GM12875 (cell line): ENCODE results near the gene ARHGEF9.

Experiments
- H3K4me3 ChIP-seq: one replicate; pipeline ENCODE4 v1.5.1; 2011; ENCODE audit warnings: low read depth, low read length, control low read depth
- TF ChIP-seq, protein P1 (sequence below): IDR thresholded peaks from 2 replicates; pipeline ENCODE4 v1.5.1; 2011; ENCODE audit warnings: low read depth, mild to moderate bottlenecking, control low read depth, inconsistent platforms, low read length, moderate library complexity, borderline replicate concordance; ENCODE audit not compliant: insufficient read depth

The ARHGEF9 gene

DNA sequence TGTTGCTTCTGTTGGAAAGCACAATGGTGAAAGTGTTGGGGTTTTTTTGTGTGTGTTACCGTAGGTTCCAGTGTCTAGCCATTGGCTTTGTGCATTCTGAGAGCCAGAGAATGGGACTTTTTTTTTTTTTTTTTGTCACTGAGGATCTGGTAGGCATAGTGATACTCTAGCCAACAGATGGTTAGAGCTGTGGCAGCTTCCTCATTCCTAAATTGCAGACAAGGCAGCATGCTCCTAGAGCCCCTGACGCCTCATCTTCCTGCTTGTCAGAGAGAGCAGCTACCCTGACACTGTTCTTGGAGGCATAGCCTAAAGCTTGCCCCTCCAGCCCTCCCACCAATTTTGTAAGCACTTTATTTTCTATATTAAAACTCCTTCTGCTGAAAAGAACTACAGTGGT lies 27.0 kb downstream of the ARHGEF9 start:
- TF ChIP-seq, protein P1, sequence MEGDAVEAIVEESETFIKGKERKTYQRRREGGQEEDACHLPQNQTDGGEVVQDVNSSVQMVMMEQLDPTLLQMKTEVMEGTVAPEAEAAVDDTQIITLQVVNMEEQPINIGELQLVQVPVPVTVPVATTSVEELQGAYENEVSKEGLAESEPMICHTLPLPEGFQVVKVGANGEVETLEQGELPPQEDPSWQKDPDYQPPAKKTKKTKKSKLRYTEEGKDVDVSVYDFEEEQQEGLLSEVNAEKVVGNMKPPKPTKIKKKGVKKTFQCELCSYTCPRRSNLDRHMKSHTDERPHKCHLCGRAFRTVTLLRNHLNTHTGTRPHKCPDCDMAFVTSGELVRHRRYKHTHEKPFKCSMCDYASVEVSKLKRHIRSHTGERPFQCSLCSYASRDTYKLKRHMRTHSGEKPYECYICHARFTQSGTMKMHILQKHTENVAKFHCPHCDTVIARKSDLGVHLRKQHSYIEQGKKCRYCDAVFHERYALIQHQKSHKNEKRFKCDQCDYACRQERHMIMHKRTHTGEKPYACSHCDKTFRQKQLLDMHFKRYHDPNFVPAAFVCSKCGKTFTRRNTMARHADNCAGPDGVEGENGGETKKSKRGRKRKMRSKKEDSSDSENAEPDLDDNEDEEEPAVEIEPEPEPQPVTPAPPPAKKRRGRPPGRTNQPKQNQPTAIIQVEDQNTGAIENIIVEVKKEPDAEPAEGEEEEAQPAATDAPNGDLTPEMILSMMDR = no peak
- no peak overlapping the region for H3K4me3 ChIP-seq

DNA sequence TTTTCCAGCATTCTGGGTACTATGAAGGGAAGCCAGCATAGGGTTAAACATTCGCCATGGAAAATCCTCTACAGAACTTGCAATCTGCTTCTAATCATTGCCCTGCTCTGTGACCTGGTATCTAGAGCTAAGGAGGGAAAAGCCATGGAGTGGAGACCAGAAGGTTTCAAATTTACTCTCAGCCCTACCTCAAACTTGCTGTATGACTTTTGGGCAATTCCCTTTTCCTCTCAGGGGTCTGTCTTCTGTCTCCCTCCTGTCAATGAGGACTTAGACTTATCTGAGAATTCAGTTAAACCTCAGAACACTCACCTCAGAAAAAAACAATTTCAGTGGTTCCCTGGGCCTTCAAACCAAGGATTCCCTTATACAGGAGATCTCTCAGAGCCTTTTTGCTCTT lies 29.1 kb downstream of the ARHGEF9 start:
- no peak overlapping the region for H3K4me3 ChIP-seq
- TF ChIP-seq, protein P1 = no peak

DNA sequence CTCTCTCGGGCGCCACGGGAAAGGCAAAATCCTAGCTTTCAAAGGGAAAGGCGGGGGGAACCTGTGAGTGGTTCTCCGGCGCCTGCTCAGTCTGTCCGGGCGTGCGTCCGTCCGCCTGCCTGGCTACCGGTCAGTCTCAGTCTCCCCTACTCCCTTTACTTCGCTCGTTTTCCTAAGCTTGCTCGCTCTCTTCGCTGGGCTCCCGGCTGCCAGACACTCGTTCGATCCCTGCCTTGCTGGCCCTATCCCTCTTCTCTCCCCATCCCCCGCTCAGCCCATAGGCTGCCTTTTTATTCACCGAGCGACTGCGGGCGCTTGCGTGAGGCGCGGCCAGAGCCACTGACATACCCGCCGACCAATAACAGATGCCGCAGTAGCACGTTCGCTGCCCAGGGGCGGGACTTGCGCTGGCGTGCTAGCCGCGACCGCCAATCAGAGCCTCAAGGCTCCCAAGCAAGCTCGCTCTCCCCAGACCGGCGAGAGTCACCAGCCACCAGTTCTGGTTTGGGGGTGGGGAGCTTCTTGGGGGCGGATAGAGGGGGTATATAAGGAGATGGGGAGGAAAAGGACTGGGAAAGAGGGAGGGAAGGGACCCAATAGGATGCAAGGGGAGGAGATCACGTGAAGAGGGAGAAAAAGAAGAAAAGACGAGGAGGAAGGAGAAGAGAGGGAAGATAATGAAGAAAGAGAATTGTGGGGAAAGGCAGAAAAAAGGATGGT lies 30.0 kb downstream of the ARHGEF9 start:
- TF ChIP-seq, protein P1 = no peak
- H3K4me3 ChIP-seq = peak overlapping the region; percentile 88

DNA sequence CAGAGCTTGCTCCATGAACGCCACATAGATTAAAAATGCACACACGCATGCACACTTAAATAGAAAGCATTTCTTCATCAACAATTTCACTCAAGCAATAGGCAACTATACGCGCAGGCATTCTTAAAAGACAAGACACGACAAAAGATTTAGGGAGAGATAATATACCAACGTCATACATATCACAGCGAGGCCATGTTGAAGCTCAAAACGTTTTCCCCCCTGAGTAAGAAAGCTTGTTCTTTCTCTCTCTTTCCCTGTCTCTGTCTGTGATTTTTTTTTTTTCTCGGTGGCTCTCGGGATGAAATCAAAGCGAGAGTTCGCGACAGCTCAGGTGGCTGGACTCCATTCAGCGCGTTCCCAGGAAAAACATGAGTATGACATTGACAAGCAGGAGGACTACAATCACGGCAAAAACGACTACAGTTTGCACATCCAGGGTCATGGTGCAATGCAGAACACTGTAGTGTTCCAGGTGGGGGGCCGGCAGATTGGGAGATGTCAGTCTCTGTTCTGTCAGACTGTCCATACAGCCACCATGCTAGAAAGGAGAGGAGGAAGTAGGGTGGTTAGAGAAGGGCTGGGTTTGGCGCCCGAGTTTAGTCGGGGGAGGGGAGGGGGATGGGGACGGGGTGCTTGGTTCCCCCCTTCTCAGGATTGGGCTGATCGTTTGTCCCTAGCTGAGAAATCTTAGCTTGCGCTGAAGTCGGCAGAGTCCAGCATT lies 30.7 kb downstream of the ARHGEF9 start:
- H3K4me3 ChIP-seq = peak overlapping the region; percentile 88
- TF ChIP-seq, protein P1 = no peak

DNA sequence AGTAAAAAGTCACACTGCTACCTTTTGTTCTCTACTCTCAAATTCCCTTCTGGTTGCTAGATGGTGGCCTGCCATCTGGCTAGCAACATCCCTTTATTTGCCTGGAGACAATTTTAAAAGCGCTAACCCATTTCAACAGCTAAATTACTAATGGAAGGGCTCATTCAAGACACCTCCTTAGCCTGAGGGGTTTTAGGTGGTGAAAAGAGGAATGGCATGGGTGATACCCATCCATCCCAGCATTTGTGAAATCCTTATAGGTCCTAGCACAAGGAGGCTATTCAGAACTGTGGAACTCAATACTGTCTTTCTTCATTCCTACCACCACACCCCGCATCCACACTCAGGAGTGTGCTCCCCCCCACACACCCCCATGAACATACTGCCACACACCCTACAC lies 33.5 kb downstream of the ARHGEF9 start:
- H3K4me3 ChIP-seq = no peak overlapping the region
- TF ChIP-seq, protein P1 = no peak

DNA sequence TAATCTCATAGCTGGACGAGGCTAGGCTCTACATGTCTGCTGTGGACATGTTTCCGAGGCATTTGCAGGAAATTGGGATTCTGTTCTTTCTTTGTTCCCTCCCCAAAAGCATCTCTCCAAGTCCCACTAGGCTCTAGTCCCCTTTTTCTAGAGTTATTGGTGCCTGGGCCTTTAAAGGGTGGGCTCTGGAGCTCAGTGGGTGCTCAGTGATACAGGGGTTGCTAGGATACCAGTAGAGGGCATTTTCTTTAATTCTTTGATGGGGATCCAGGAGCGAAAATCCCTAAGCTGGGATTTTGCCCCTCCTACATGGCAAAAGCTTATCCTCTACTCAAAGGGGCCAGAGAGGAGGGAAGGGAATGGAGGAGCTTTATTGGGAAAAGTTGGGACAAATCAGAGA lies 34.2 kb downstream of the ARHGEF9 start:
- TF ChIP-seq, protein P1 = no peak
- no peak overlapping the region for H3K4me3 ChIP-seq

DNA sequence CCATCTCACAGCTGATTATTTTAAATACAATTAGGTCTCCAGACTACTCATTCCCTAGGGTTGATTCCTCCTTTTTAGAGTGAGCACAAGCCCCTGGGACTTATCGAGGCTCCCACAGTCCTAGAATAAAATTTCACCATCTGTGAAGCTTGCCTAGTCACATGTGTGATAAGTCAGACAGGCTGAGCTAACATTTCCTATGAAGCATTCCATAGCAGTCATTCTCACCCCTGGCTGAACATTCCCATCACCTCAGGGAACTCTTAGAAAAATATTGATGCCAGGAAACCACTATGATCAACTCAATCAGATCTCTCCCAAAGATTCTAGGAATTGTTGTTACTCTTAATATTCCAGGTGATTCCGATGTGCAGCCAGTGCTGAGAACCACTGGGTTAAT lies 37.7 kb downstream of the ARHGEF9 start:
- TF ChIP-seq, protein P1 = no peak

More for the DNA sequence above, 37.7 kb downstream of the ARHGEF9 start:
- H3K4me3 ChIP-seq = no peak overlapping the region
